Measurements from ENCODE around the gene HIC2.
"Not testable (repeated sequence)": the region's sequence is repeated elsewhere in the genome, so short reads cannot be mapped to it uniquely, and the experiment has no call there.

Gene HIC2

GRCh38 chr22:21417227-21417746 lies at the start of gene HIC2:
Gene HIC2, plus strand, starts transcription at chr22:21417371. Its CDS starts 25,461 bp downstream, at chr22:21442832.
- not testable (repeated sequence) for DNase-seq

- DNase-seq, result not testable (repeated sequence)
Measured at GRCh38 chr22:21368603-21369310, 48.4 kb upstream of the HIC2 start.

- not testable (repeated sequence) for DNase-seq
Measured at GRCh38 chr22:21375880-21376279, 41.3 kb upstream of the HIC2 start.

- not testable (repeated sequence) for DNase-seq
Measured at GRCh38 chr22:21383701-21384467, 33.3 kb upstream of the HIC2 start, which contains the start of gene RIMBP3B. Gene RIMBP3B, plus strand, starts transcription at chr22:21383751. Its CDS starts 108 bp downstream, at chr22:21383859.

- DNase-seq, result not testable (repeated sequence)
Measured at GRCh38 chr22:21384468-21385357, 32.5 kb upstream of the HIC2 start.

- DNase-seq, result not testable (repeated sequence)
Measured at GRCh38 chr22:21389480-21389879, 27.7 kb upstream of the HIC2 start.

GRCh38 chr22:21390013-21390412 lies 27.2 kb upstream of the HIC2 start:
- not testable (repeated sequence) for DNase-seq

GRCh38 chr22:21394613-21395012 lies 22.6 kb upstream of the HIC2 start:
- not testable (repeated sequence) for DNase-seq

- not testable (repeated sequence) for DNase-seq
Measured at GRCh38 chr22:21401197-21401969, 15.8 kb upstream of the HIC2 start.

GRCh38 chr22:21402763-21403314 lies 14.3 kb upstream of the HIC2 start:
- not testable (repeated sequence) for DNase-seq

GRCh38 chr22:21407139-21407538 lies 10.0 kb upstream of the HIC2 start:
- DNase-seq, result not testable (repeated sequence)

GRCh38 chr22:21407792-21408191 lies 9.4 kb upstream of the HIC2 start:
- DNase-seq, result not testable (repeated sequence)

GRCh38 chr22:21416375-21416774 lies 796 bp upstream of the HIC2 start:
- DNase-seq, result not testable (repeated sequence)

GRCh38 chr22:21417853-21418252 lies 682 bp downstream of the HIC2 start:
- not testable (repeated sequence) for DNase-seq

- DNase-seq, result not testable (repeated sequence)
Measured at GRCh38 chr22:21418974-21419638, 1.9 kb downstream of the HIC2 start.

GRCh38 chr22:21420180-21420763 lies 3.1 kb downstream of the HIC2 start:
- DNase-seq, result not testable (repeated sequence)

- not testable (repeated sequence) for DNase-seq
Measured at GRCh38 chr22:21424084-21424709, 7.0 kb downstream of the HIC2 start.

GRCh38 chr22:21434378-21435233 lies 17.4 kb downstream of the HIC2 start:
- DNase-seq, result not testable (repeated sequence)
